WTC11 (cell line): Measurements from ENCODE around the gene INVS. TPM values are rescaled to one million over a fixed set of nuclear protein-coding genes. Genes with fewer than 3 reads are reported as not detected.

Source experiments
- ATAC-seq: fragments of 200-7000 bp; cut with Tn5 transposase; 2 replicates; pipeline ENCODE4 v1.10.0; 2021; ENCODE audit warnings: mild to moderate bottlenecking, moderate library complexity
- CTCF ChIA-PET: fragments of 300-600 bp; sonication (Branson Sonifier 250); formaldehyde crosslinking; loops from one replicate; lab custom pipeline; 2021; ENCODE audit warnings: antibody characterized with exemption; lab: Charles Lee
- POLR2A ChIA-PET: fragments of 350-600 bp; sonication (Branson Sonifier 250); formaldehyde crosslinking; loops from one replicate; lab custom pipeline; 2021; ENCODE audit warnings: antibody characterized with exemption; lab: Charles Lee
- DNase-seq: peaks from one replicate; pipeline ENCODE4 v3.0.0; 2021; ENCODE audit warnings: low spot score
- H3K27ac Mint-ChIP-seq: 2 replicates; pipeline ENCODE4 v1.8.0; 2021; ENCODE audit warnings: mixed read lengths
- H3K27me3 Mint-ChIP-seq: 2 replicates; pipeline ENCODE4 v1.8.0; 2021; ENCODE audit warnings: low read depth, mild to moderate bottlenecking, moderate library complexity, mixed read lengths
- H3K36me3 Mint-ChIP-seq: 2 replicates; pipeline ENCODE4 v1.8.0; 2021; ENCODE audit warnings: mixed read lengths
- H3K4me1 Mint-ChIP-seq: 2 replicates; pipeline ENCODE4 v1.8.0; 2022; ENCODE audit warnings: mixed read lengths
- H3K4me3 Mint-ChIP-seq: 2 replicates; pipeline ENCODE4 v1.8.0; 2021; ENCODE audit warnings: mild to moderate bottlenecking, moderate library complexity, mixed read lengths
- H3K9me3 Mint-ChIP-seq: 2 replicates; pipeline ENCODE4 v1.8.0; 2021; ENCODE audit warnings: mixed read lengths
- AR ChIP-seq: fragments of 250-450 bp; sonication (Bioruptor Pico); IDR thresholded peaks from 2 replicates; pipeline ENCODE4 v1.9.0; 2021; ENCODE audit warnings: mild to moderate bottlenecking
- ATF1 ChIP-seq: sonication (generic); formaldehyde crosslinking; IDR thresholded peaks from 2 replicates; pipeline ENCODE4 v1.8.1; 2023; ENCODE audit warnings: mild to moderate bottlenecking, moderate library complexity, missing genetic modification reagents
- ELF4 ChIP-seq: sonication (generic); formaldehyde crosslinking; IDR thresholded peaks from 2 replicates; pipeline ENCODE4 v1.8.1; 2022; ENCODE audit warnings: low read depth, mild to moderate bottlenecking, moderate library complexity, missing genetic modification reagents
- ESRRA ChIP-seq: sonication (generic); formaldehyde crosslinking; IDR thresholded peaks from 2 replicates; pipeline ENCODE4 v1.8.1; 2022; ENCODE audit warnings: mild to moderate bottlenecking, missing genetic modification reagents, borderline replicate concordance
- FOXJ3 ChIP-seq: sonication (generic); formaldehyde crosslinking; IDR thresholded peaks from 2 replicates; pipeline ENCODE4 v1.9.0; 2021; ENCODE audit warnings: missing genetic modification reagents, mild to moderate bottlenecking, borderline replicate concordance
- FOXP1 ChIP-seq: sonication (generic); formaldehyde crosslinking; IDR thresholded peaks from 2 replicates; pipeline ENCODE4 v1.8.0; 2022; ENCODE audit warnings: missing genetic modification reagents, mild to moderate bottlenecking, moderate library complexity, borderline replicate concordance
- KAT7 ChIP-seq: sonication (generic); formaldehyde crosslinking; IDR thresholded peaks from 2 replicates; pipeline ENCODE4 v1.8.1; 2023; ENCODE audit warnings: missing genetic modification reagents, mild to moderate bottlenecking, borderline replicate concordance
- MAX ChIP-seq: sonication (generic); formaldehyde crosslinking; IDR thresholded peaks from 2 replicates; pipeline ENCODE4 v1.8.0; 2022; ENCODE audit warnings: mild to moderate bottlenecking, missing genetic modification reagents
- SMAD4 ChIP-seq: sonication (generic); formaldehyde crosslinking; IDR thresholded peaks from 2 replicates; pipeline ENCODE4 v1.8.0; 2022; ENCODE audit warnings: mild to moderate bottlenecking, missing genetic modification reagents
- TCF7 ChIP-seq: sonication (generic); formaldehyde crosslinking; IDR thresholded peaks from 2 replicates; pipeline ENCODE4 v1.8.0; 2022; ENCODE audit warnings: mild to moderate bottlenecking, low read depth, missing genetic modification reagents, moderate library complexity
- TP53 ChIP-seq: sonication (generic); formaldehyde crosslinking; IDR thresholded peaks from 2 replicates; pipeline ENCODE4 v1.8.1; 2023; ENCODE audit warnings: mild to moderate bottlenecking, missing genetic modification reagents
- ZNF121 ChIP-seq: sonication (generic); formaldehyde crosslinking; IDR thresholded peaks from 2 replicates; pipeline ENCODE4 v1.8.0; 2023; ENCODE audit warnings: missing genetic modification reagents
- ZNF317 ChIP-seq: sonication (generic); formaldehyde crosslinking; IDR thresholded peaks from 2 replicates; pipeline ENCODE4 v1.8.1; 2023; ENCODE audit warnings: low read depth, mild to moderate bottlenecking, moderate library complexity, missing genetic modification reagents, borderline replicate concordance
- ZSCAN18 ChIP-seq: fragments of 250-450 bp; sonication (Bioruptor Pico); IDR thresholded peaks from 2 replicates; pipeline ENCODE4 v2.1.2; 2022; ENCODE audit warnings: mild to moderate bottlenecking, moderate library complexity
- total RNA-seq: library from RNA; stranded (reverse); gene quantifications from 3 replicates; pipeline ENCODE4 v1.2.3, GENCODE V29; 2021
- TF ChIP-seq, protein P1 (sequence below): sonication (generic); formaldehyde crosslinking; IDR thresholded peaks from 2 replicates; pipeline ENCODE4 v1.8.0; 2022; ENCODE audit warnings: mild to moderate bottlenecking, missing genetic modification reagents
- TF ChIP-seq, protein P2 (sequence below): fragments of 250-450 bp; sonication (Bioruptor Pico); IDR thresholded peaks from 2 replicates; pipeline ENCODE4 v1.9.0; 2021; ENCODE audit warnings: mild to moderate bottlenecking, borderline replicate concordance
- TF ChIP-seq, protein P3 (sequence below): sonication (generic); formaldehyde crosslinking; IDR thresholded peaks from 2 replicates; pipeline ENCODE4 v1.8.1; 2023; ENCODE audit warnings: mild to moderate bottlenecking, missing genetic modification reagents
- TF ChIP-seq, protein P4 (sequence below): sonication (generic); formaldehyde crosslinking; IDR thresholded peaks from 2 replicates; pipeline ENCODE4 v1.8.0; 2023; ENCODE audit warnings: missing genetic modification reagents, mild to moderate bottlenecking, borderline replicate concordance

Gene INVS
- total RNA-seq, 1 experiment from 2014 or later: 8.1 TPM

- TF ChIP-seq, protein P1, sequence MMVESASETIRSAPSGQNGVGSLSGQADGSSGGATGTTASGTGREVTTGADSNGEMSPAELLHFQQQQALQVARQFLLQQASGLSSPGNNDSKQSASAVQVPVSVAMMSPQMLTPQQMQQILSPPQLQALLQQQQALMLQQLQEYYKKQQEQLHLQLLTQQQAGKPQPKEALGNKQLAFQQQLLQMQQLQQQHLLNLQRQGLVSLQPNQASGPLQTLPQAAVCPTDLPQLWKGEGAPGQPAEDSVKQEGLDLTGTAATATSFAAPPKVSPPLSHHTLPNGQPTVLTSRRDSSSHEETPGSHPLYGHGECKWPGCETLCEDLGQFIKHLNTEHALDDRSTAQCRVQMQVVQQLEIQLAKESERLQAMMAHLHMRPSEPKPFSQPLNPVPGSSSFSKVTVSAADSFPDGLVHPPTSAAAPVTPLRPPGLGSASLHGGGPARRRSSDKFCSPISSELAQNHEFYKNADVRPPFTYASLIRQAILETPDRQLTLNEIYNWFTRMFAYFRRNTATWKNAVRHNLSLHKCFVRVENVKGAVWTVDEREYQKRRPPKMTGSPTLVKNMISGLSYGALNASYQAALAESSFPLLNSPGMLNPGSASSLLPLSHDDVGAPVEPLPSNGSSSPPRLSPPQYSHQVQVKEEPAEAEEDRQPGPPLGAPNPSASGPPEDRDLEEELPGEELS (CRISPR knock-in tag): no peak
- TF ChIP-seq, protein P2, sequence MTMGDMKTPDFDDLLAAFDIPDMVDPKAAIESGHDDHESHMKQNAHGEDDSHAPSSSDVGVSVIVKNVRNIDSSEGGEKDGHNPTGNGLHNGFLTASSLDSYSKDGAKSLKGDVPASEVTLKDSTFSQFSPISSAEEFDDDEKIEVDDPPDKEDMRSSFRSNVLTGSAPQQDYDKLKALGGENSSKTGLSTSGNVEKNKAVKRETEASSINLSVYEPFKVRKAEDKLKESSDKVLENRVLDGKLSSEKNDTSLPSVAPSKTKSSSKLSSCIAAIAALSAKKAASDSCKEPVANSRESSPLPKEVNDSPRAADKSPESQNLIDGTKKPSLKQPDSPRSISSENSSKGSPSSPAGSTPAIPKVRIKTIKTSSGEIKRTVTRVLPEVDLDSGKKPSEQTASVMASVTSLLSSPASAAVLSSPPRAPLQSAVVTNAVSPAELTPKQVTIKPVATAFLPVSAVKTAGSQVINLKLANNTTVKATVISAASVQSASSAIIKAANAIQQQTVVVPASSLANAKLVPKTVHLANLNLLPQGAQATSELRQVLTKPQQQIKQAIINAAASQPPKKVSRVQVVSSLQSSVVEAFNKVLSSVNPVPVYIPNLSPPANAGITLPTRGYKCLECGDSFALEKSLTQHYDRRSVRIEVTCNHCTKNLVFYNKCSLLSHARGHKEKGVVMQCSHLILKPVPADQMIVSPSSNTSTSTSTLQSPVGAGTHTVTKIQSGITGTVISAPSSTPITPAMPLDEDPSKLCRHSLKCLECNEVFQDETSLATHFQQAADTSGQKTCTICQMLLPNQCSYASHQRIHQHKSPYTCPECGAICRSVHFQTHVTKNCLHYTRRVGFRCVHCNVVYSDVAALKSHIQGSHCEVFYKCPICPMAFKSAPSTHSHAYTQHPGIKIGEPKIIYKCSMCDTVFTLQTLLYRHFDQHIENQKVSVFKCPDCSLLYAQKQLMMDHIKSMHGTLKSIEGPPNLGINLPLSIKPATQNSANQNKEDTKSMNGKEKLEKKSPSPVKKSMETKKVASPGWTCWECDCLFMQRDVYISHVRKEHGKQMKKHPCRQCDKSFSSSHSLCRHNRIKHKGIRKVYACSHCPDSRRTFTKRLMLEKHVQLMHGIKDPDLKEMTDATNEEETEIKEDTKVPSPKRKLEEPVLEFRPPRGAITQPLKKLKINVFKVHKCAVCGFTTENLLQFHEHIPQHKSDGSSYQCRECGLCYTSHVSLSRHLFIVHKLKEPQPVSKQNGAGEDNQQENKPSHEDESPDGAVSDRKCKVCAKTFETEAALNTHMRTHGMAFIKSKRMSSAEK: no peak
- TF ChIP-seq ELF4 (CRISPR knock-in tag) (no peak), FOXJ3 (CRISPR knock-in tag) (no peak), ATF1 (CRISPR knock-in tag) (no peak), MAX (CRISPR knock-in tag) (no peak), ZNF317 (CRISPR knock-in tag) (no peak), ZSCAN18 (no peak), ESRRA (CRISPR knock-in tag) (no peak), KAT7 (CRISPR knock-in tag) (no peak), SMAD4 (CRISPR knock-in tag) (no peak)
- TF ChIP-seq, protein P3, sequence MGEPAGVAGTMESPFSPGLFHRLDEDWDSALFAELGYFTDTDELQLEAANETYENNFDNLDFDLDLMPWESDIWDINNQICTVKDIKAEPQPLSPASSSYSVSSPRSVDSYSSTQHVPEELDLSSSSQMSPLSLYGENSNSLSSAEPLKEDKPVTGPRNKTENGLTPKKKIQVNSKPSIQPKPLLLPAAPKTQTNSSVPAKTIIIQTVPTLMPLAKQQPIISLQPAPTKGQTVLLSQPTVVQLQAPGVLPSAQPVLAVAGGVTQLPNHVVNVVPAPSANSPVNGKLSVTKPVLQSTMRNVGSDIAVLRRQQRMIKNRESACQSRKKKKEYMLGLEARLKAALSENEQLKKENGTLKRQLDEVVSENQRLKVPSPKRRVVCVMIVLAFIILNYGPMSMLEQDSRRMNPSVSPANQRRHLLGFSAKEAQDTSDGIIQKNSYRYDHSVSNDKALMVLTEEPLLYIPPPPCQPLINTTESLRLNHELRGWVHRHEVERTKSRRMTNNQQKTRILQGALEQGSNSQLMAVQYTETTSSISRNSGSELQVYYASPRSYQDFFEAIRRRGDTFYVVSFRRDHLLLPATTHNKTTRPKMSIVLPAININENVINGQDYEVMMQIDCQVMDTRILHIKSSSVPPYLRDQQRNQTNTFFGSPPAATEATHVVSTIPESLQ (CRISPR knock-in tag): no peak
Observed at GRCh38 chr9:100294341-100294740, 195.3 kb downstream of the INVS start (continued).

GRCh38 chr9:100294806-100295205 lies 195.8 kb downstream of the INVS start:
- TF ChIP-seq, protein P4, sequence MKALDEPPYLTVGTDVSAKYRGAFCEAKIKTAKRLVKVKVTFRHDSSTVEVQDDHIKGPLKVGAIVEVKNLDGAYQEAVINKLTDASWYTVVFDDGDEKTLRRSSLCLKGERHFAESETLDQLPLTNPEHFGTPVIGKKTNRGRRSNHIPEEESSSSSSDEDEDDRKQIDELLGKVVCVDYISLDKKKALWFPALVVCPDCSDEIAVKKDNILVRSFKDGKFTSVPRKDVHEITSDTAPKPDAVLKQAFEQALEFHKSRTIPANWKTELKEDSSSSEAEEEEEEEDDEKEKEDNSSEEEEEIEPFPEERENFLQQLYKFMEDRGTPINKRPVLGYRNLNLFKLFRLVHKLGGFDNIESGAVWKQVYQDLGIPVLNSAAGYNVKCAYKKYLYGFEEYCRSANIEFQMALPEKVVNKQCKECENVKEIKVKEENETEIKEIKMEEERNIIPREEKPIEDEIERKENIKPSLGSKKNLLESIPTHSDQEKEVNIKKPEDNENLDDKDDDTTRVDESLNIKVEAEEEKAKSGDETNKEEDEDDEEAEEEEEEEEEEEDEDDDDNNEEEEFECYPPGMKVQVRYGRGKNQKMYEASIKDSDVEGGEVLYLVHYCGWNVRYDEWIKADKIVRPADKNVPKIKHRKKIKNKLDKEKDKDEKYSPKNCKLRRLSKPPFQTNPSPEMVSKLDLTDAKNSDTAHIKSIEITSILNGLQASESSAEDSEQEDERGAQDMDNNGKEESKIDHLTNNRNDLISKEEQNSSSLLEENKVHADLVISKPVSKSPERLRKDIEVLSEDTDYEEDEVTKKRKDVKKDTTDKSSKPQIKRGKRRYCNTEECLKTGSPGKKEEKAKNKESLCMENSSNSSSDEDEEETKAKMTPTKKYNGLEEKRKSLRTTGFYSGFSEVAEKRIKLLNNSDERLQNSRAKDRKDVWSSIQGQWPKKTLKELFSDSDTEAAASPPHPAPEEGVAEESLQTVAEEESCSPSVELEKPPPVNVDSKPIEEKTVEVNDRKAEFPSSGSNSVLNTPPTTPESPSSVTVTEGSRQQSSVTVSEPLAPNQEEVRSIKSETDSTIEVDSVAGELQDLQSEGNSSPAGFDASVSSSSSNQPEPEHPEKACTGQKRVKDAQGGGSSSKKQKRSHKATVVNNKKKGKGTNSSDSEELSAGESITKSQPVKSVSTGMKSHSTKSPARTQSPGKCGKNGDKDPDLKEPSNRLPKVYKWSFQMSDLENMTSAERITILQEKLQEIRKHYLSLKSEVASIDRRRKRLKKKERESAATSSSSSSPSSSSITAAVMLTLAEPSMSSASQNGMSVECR (CRISPR knock-in tag): no peak
- TF ChIP-seq ZNF121 (CRISPR knock-in tag): no peak
- TF ChIP-seq AR: no peak
- no peak for TF ChIP-seq TCF7
- no peak for TF ChIP-seq TP53
- no peak for TF ChIP-seq FOXP1
- Mint-ChIP-seq H3K36me3 (peaks cover 41% of the 10 kb centered on the region), H3K4me3 (no peak overlapping the region), H3K9me3 (peaks cover 8% of the 10 kb centered on the region), H3K27ac (no peak overlapping the region), H3K27me3 (no peaks in the 10 kb centered on the region), H3K4me1 (no peaks in the 10 kb centered on the region)
- ChIA-PET CTCF (no interaction called here), POLR2A (no interaction called here)
- DNase-seq (no peak), ATAC-seq (no peak)
